MCF 10A (cell line): ENCODE measurements around the gene DCD. TPM values are rescaled to one million over a fixed set of nuclear protein-coding genes. Genes with fewer than 3 reads are reported as not detected.

Experiments used
- BruUV-seq: library from RNA; stranded (reverse); fragments of 400-500 nt; replicated peaks from 2 replicates; lab custom pipeline; 2021; lab: Mats Ljungman, UMichigan
- CTCF ChIA-PET: fragments of 300-600 bp; sonication (Branson Sonifier 250); formaldehyde crosslinking; extraction: SDS; loops from one replicate; lab custom pipeline; 2021; ENCODE audit warnings: antibody characterized with exemption, inconsistent platforms; lab: Yijun Ruan, JAX
- POLR2A ChIA-PET: fragments of 300-600, 350-650 bp; sonication (Branson Sonifier 250); formaldehyde crosslinking; extraction: SDS; loops from one replicate; lab custom pipeline; 2020; ENCODE audit warnings: antibody characterized with exemption, inconsistent platforms; lab: Yijun Ruan, JAX
- DNase-seq: peaks from one replicate; pipeline ENCODE4 v3.0.0-alpha.2; 2018; ENCODE audit not compliant: unreplicated experiment
- H3K27ac Mint-ChIP-seq: one replicate; pipeline ENCODE4 v1.8.0; 2022; ENCODE audit warnings: mild to moderate bottlenecking, low read depth, mixed read lengths; ENCODE audit not compliant: unreplicated experiment
- H3K27me3 Mint-ChIP-seq: one replicate; pipeline ENCODE4 v1.8.0; 2022; ENCODE audit warnings: mixed read lengths; ENCODE audit not compliant: insufficient read depth, unreplicated experiment
- H3K36me3 Mint-ChIP-seq: one replicate; pipeline ENCODE4 v1.8.0; 2022; ENCODE audit warnings: mild to moderate bottlenecking, moderate library complexity, mixed read lengths; ENCODE audit not compliant: insufficient read depth, unreplicated experiment
- H3K4me1 Mint-ChIP-seq: one replicate; pipeline ENCODE4 v1.8.0; 2022; ENCODE audit warnings: mixed read lengths; ENCODE audit not compliant: insufficient read depth, unreplicated experiment
- H3K4me3 Mint-ChIP-seq: one replicate; pipeline ENCODE4 v1.8.0; 2022; ENCODE audit warnings: mild to moderate bottlenecking, moderate library complexity, mixed read lengths; ENCODE audit not compliant: unreplicated experiment
- H3K9me3 Mint-ChIP-seq: one replicate; pipeline ENCODE4 v1.8.0; 2022; ENCODE audit warnings: mixed read lengths; ENCODE audit not compliant: unreplicated experiment
- CTCF ChIP-seq: fragments of 200-600 bp; IDR thresholded peaks from one replicate; pipeline ENCODE4 v1.8.0; 2022; ENCODE audit warnings: antibody characterized with exemption, mild to moderate bottlenecking; ENCODE audit not compliant: unreplicated experiment
- intact Hi-C: fragments of 100-400 bp; cut with micrococcal nuclease; formaldehyde crosslinking; loops from 2 replicates; pipeline ENCODE4 v1.14.1; 2022
- total RNA-seq: library from RNA; stranded (reverse); gene quantifications from 2 replicates; pipeline ENCODE4 v1.2.3, GENCODE V29; 2022

Gene DCD
- total RNA-seq, 1 experiment from 2014 or later, result not detected

- no TSS peak for BruUV-seq
- CTCF ChIA-PET, result interaction anchor here (0.6 to 0.8 kb wide), 2 partner anchors 32 to 51 kb away, joined by 3 to 5 read pairs; no protein-coding TSS in a partner anchor
- Mint-ChIP-seq H3K27ac (no peak overlapping the region), H3K36me3 (no peaks in the 10 kb centered on the region), H3K27me3 (peaks cover 76% of the 10 kb centered on the region), H3K9me3 (peaks cover 15% of the 10 kb centered on the region), H3K4me3 (no peak overlapping the region), H3K4me1 (no peaks in the 10 kb centered on the region)
- no peak for TF ChIP-seq CTCF
- POLR2A ChIA-PET, result interaction anchor here (0.6 kb wide), 1 partner anchor 8 kb away, joined by 5 read pairs; no protein-coding TSS in a partner anchor
- no peak for DNase-seq
- intact Hi-C loops, result no loop called here
These were observed 19.8 kb downstream of the DCD start for GRCh38 chr12:54628186-54628846.

- H3K27me3 Mint-ChIP-seq, result peaks cover 76% of the 10 kb centered on the region
- TF ChIP-seq CTCF, result no peak
- DNase-seq, result no peak
- intact Hi-C loops, result no loop called here
- ChIA-PET CTCF (no interaction called here), POLR2A (no interaction called here)
- no peak overlapping the region for H3K4me3 Mint-ChIP-seq
- no peak overlapping the region for H3K27ac Mint-ChIP-seq
- no peaks in the 10 kb centered on the region for H3K4me1 Mint-ChIP-seq
- no TSS peak for BruUV-seq
- H3K36me3 Mint-ChIP-seq, result no peaks in the 10 kb centered on the region
- H3K9me3 Mint-ChIP-seq, result peaks cover 15% of the 10 kb centered on the region
These were observed 20.9 kb downstream of the DCD start for GRCh38 chr12:54627304-54627703.

- Mint-ChIP-seq H3K36me3 (no peaks in the 10 kb centered on the region), H3K4me3 (no peak overlapping the region), H3K4me1 (no peaks in the 10 kb centered on the region), H3K27ac (no peak overlapping the region), H3K27me3 (peaks cover 83% of the 10 kb centered on the region), H3K9me3 (peaks cover 15% of the 10 kb centered on the region)
- POLR2A ChIA-PET, result no interaction called here
- TF ChIP-seq CTCF, result no peak
- BruUV-seq, result no TSS peak
- DNase-seq, result no peak
- intact Hi-C loops, result no loop called here
- CTCF ChIA-PET, result no interaction called here
These were observed 22.6 kb downstream of the DCD start for GRCh38 chr12:54625598-54625997.

- Mint-ChIP-seq H3K27me3 (peaks cover 83% of the 10 kb centered on the region), H3K9me3 (peaks cover 15% of the 10 kb centered on the region), H3K4me3 (no peak overlapping the region), H3K4me1 (no peaks in the 10 kb centered on the region), H3K36me3 (no peaks in the 10 kb centered on the region), H3K27ac (no peak overlapping the region)
- intact Hi-C loops, result no loop called here
- DNase-seq, result no peak
- ChIA-PET POLR2A (no interaction called here), CTCF (interaction anchor here (0.5 to 1.6 kb wide), 6 partner anchors 14 to 45 kb away, joined by 3 to 5 read pairs (median 4); no protein-coding TSS in a partner anchor)
- no peak for TF ChIP-seq CTCF
- BruUV-seq, result no TSS peak
These were observed 23.6 kb downstream of the DCD start for GRCh38 chr12:54624315-54625279.
